Stomach (tissue), 19 donors: Measurements from ENCODE around the gene EIF1AX. TPM values are rescaled to one million over a fixed set of nuclear protein-coding genes. Genes with fewer than 3 reads are reported as not detected.

Experiments used
- DNase-seq, 2 donors: peaks; one replicate each; pipeline versions ENCODE4 v3.0.0 to v3.0.0-alpha.2; 2013 to 2019
- H3K27ac ChIP-seq, 5 donors: fragments of 200-600 bp in 4 of 5; sonication (generic) in 4 of 5; one replicate each; pipeline ENCODE4 v1.5.1; 2013 to 2019; ENCODE audit warnings: mild to moderate bottlenecking in 1 of 5, moderate library complexity in 1 of 5
- H3K27me3 ChIP-seq, 3 donors: fragments of 200-600 bp; sonication (generic); one replicate each; pipeline ENCODE4 v1.5.1; 2017 to 2019; ENCODE audit warnings: mixed run types in 1 of 3
- H3K36me3 ChIP-seq, 4 donors: fragments of 200-600 bp; sonication (generic); 1 replicate in 3 of 4; 2 replicates in 1 of 4; pipeline ENCODE4 v1.5.1; 2016 to 2019
- H3K4me1 ChIP-seq, 4 donors: fragments of 200-600 bp; sonication (generic); one replicate each; pipeline ENCODE4 v1.5.1; 2016 to 2019
- H3K4me3 ChIP-seq, 4 donors: fragments of 200-600 bp; sonication (generic) in 3 of 4; one replicate each; pipeline ENCODE4 v1.5.1; 2016 to 2019; ENCODE audit warnings: mild to moderate bottlenecking in 1 of 4
- H3K9me3 ChIP-seq, 4 donors: fragments of 200-600 bp; sonication (generic); one replicate each; pipeline ENCODE4 v1.5.1; 2016 to 2019
- CTCF ChIP-seq, 7 experiments: fragments of 450-650 bp in 4 of 7; fragments of 200-600 bp in 3 of 7; sonication (generic) in 3 of 7; IDR thresholded peaks; one replicate each; pipeline ENCODE4 v1.5.1; 2016 to 2019; ENCODE audit warnings: antibody characterized with exemption in 7 of 7, control low read depth in 2 of 7, mild to moderate bottlenecking in 1 of 7
- EP300 ChIP-seq: sonication (generic); formaldehyde crosslinking; IDR thresholded peaks from one replicate; pipeline ENCODE4 v1.6.1; 2017; ENCODE audit warnings: antibody characterized with exemption
- POLR2A ChIP-seq, 4 donors: fragments of 450-650 bp; IDR thresholded peaks; one replicate each; pipeline ENCODE4 v1.6.1; 2016; ENCODE audit warnings: antibody characterized with exemption in 4 of 4, control low read depth in 2 of 4, mild to moderate bottlenecking in 1 of 4, moderate library complexity in 1 of 4
- POLR2AphosphoS5 ChIP-seq, 3 donors: sonication (generic); formaldehyde crosslinking; IDR thresholded peaks; one replicate each; pipeline ENCODE4 v1.6.1; 2016; ENCODE audit warnings: antibody characterized with exemption in 3 of 3
- WGBS, 5 donors: extraction: QIAGEN DNeasy Blood & Tissue Kit in 3 of 5; methylation state at CpG; one replicate each; pipeline versions ENCODE4 v1.1.5 to v1.1.7; 2013 to 2018; 5-methylcytosine and 5-hydroxymethylcytosine counted together
- intact Hi-C: fragments of 100-400 bp; cut with DNase I; formaldehyde crosslinking; loops from one replicate; pipeline ENCODE4 v1.15.1; 2023; ENCODE audit warnings: low total_unique reads
- long read RNA-seq, 10 donors: transcript quantifications; one replicate each; lab custom pipeline, GENCODE V29; 2026
- polyA plus RNA-seq, 3 donors: library from polyadenylated mRNA; stranded (reverse); fragments of 200-250 nt; gene quantifications; one replicate each; pipeline ENCODE4 v1.2.3, GENCODE V29; 2013
- total RNA-seq, 5 donors: library from RNA; depleted of rRNA; stranded (reverse); fragments of >200 nt; gene quantifications; one replicate each; pipeline versions ENCODE4 v1.1.0 to v1.2.3, GENCODE V29; 2014 to 2016
- donor health status: healthy with polysubstance abuse.
- donor health status: Bipolar disorder and iron deficiency.
- donor health status: healthy.

Gene EIF1AX
- 10 to 100 TPM; 26.3 to 85.2 (median 42.0) TPM for total RNA-seq
- polyA plus RNA-seq, result 10 to 100 TPM; 25.0 to 55.0 (median 33.3) TPM
- long read RNA-seq, donor 1, full-length matches to known transcripts, result 24 of 24 reads
- long read RNA-seq, donor 1, partial matches to known transcripts, result 0 of 24 reads
- long read RNA-seq, donor 1, other reads (novel, unspliced or antisense), result 0 of 24 reads
- long read RNA-seq, donor 2, full-length matches to known transcripts, result 33 of 33 reads
- long read RNA-seq, donor 2, partial matches to known transcripts, result 0 of 33 reads
- long read RNA-seq, donor 2, other reads (novel, unspliced or antisense), result 0 of 33 reads
- long read RNA-seq, donor 3, full-length matches to known transcripts, result 27 of 27 reads
- long read RNA-seq, donor 3, partial matches to known transcripts, result 0 of 27 reads
- long read RNA-seq, donor 3, other reads (novel, unspliced or antisense), result 0 of 27 reads
- long read RNA-seq, donor 4, result 0 reads
- long read RNA-seq, donor 5, full-length matches to known transcripts, result 35 of 40 reads
- long read RNA-seq, donor 5, partial matches to known transcripts, result 5 of 40 reads
- long read RNA-seq, donor 5, other reads (novel, unspliced or antisense), result 0 of 40 reads
- long read RNA-seq, donor 6, full-length matches to known transcripts, result 84 of 84 reads
- long read RNA-seq, donor 6, partial matches to known transcripts, result 0 of 84 reads
- long read RNA-seq, donor 6, other reads (novel, unspliced or antisense), result 0 of 84 reads
- long read RNA-seq, donor 7, full-length matches to known transcripts, result 43 of 48 reads
- long read RNA-seq, donor 7, partial matches to known transcripts, result 5 of 48 reads
- long read RNA-seq, donor 7, other reads (novel, unspliced or antisense), result 0 of 48 reads
- long read RNA-seq, donor 8, full-length matches to known transcripts, result 45 of 45 reads
- long read RNA-seq, donor 8, partial matches to known transcripts, result 0 of 45 reads
- long read RNA-seq, donor 8, other reads (novel, unspliced or antisense), result 0 of 45 reads
- long read RNA-seq, donor 9, full-length matches to known transcripts, result 28 of 28 reads
- long read RNA-seq, donor 9, partial matches to known transcripts, result 0 of 28 reads
- long read RNA-seq, donor 9, other reads (novel, unspliced or antisense), result 0 of 28 reads
- long read RNA-seq, donor 10, full-length matches to known transcripts, result 11 of 11 reads
- long read RNA-seq, donor 10, partial matches to known transcripts, result 0 of 11 reads
- long read RNA-seq, donor 10, other reads (novel, unspliced or antisense), result 0 of 11 reads

- Histone ChIP-seq H3K9me3 (no peaks in the 10 kb centered on the region), H3K4me1 (peaks cover 5 to 39% (median 35%) of the 10 kb centered on the region in 4 donors), H3K27ac (peak within 1 kb of the TSS; percentile 88 to 97 (median 91)), H3K36me3 (peaks cover 4 to 19% (median 17%) of the 10 kb centered on the region in 4 donors), H3K27me3 (no peaks in the 10 kb centered on the region), H3K4me3 (peak within 1 kb of the TSS; percentile 73 to 96 (median 80))
- intact Hi-C loops, result no loop called here
- TF ChIP-seq POLR2AphosphoS5 (IDR thresholded peaks at IDR 0.05) (peak; percentile 90 to 94 (median 94)), EP300 (no peak), CTCF (IDR thresholded peaks at IDR 0.05) (no peak), POLR2A (IDR thresholded peaks at IDR 0.05) (peak in 2 of 4 donors; percentile 52 to 88)
- peak; percentile 99 to 100 for DNase-seq
- 0 to 5% (median 1%) methylated on average over 11 to 82 of the region's 82 CpGs for WGBS, 5 donors
These were observed at the start of gene EIF1AX for GRCh38 chrX:20141281-20142220. EIF1AX (minus strand) TSS chrX:20141838; CDS start chrX:20141640, 198 bp downstream.

- Histone ChIP-seq H3K4me3 (no peak overlapping the region), H3K27ac (no peak overlapping the region), H3K9me3 (no peaks in the 10 kb centered on the region), H3K36me3 (peaks cover 0 to 57% (median 44%) of the 10 kb centered on the region in 4 donors), H3K4me1 (no peaks in the 10 kb centered on the region), H3K27me3 (no peaks in the 10 kb centered on the region)
- TF ChIP-seq EP300 (no peak), POLR2AphosphoS5 (IDR thresholded peaks at IDR 0.05) (no peak), POLR2A (IDR thresholded peaks at IDR 0.05) (no peak), CTCF (IDR thresholded peaks at IDR 0.05) (no peak)
- no peak for DNase-seq
- intact Hi-C loops, result no loop called here
These were observed 47.5 kb upstream of the EIF1AX start for GRCh38 chrX:20189171-20189570.

GRCh38 chrX:20181598-20182329 is 40.1 kb upstream of the EIF1AX start:
- no peak for DNase-seq
- Histone ChIP-seq H3K27ac (no peak overlapping the region), H3K9me3 (no peaks in the 10 kb centered on the region), H3K4me3 (no peak overlapping the region), H3K4me1 (no peaks in the 10 kb centered on the region), H3K36me3 (peaks cover 0 to 28% (median 21%) of the 10 kb centered on the region in 4 donors), H3K27me3 (no peaks in the 10 kb centered on the region)
- intact Hi-C loops, result no loop called here
- WGBS, 5 donors, result 65 to 74% (median 71%) methylated on average over 3 of the region's 3 CpGs
- no peak for TF ChIP-seq POLR2AphosphoS5 (IDR thresholded peaks at IDR 0.05)
- no peak for TF ChIP-seq POLR2A (IDR thresholded peaks at IDR 0.05)
- no peak for TF ChIP-seq EP300
- TF ChIP-seq CTCF (IDR thresholded peaks at IDR 0.05), result no peak
